ENCODE results near the gene SLMAP.

The SLMAP gene

DNA sequence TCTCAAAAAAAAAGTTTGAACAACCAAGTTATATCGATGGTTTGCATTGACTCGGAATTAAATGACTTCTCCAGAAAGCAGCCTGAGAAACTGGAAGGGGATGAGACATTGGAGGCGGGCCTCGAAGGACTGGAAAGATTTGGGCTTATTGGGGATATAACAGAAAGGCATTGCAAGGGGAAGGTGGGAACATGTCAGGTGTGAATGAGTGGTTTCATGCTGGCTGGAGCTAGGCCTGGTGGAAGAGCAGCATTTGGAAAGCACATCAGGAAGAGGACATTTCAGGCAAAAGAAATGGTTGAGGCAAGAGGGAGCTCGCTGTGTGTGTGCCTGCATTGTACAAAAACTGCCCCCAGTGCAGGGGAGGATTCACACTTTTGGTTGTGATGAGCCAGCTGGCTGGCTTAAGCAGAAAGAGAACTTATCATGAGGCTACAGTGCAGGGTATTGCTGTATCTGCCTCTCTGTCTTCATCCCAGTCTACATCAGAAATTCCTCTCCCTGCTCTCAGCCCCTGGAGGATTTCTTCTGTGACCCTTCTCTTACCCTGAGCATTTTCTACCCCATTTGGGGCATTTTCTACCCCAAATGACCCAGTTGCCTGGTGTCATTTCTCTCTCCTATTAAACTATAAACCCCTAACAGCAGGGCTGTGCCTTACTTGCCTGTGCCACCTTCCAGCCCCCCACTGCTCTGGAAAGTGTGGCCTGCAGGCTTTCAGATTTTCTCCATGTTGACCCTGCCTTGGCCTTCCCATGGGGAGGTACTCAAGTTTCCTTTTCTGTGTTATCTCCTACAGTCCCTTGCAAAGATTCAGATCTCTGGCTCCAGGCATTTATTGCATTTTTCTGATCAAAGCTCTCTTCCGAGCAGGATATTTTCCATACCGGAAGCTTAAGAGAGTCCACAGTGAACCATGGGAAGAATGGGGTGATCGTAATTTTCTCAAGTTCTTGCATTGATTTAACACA is 187.7 kb downstream of the SLMAP start:
- no peak for DNase-seq (ENCODE audit: low read depth)

DNA sequence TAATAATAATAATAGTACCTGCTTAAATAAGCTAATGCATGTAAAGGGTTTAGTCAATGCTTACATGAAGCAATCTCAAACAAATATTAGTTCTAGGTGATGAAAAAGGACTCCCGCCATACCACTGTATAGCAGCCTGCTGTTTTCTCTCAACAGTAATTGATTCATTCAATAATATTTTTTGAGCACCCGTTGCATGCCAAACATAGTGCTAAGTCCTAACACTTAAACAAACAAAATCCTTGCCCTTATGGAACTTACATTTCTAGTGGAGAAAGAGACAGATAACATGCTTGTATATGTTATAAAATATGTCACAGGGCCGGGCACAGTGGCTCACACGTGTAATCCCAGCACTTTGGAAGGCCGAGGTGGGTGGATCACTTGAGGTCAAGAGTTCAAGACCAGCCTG is 190.9 kb downstream of the SLMAP start:
- DNase-seq (ENCODE audit: low read depth), result no peak

DNA sequence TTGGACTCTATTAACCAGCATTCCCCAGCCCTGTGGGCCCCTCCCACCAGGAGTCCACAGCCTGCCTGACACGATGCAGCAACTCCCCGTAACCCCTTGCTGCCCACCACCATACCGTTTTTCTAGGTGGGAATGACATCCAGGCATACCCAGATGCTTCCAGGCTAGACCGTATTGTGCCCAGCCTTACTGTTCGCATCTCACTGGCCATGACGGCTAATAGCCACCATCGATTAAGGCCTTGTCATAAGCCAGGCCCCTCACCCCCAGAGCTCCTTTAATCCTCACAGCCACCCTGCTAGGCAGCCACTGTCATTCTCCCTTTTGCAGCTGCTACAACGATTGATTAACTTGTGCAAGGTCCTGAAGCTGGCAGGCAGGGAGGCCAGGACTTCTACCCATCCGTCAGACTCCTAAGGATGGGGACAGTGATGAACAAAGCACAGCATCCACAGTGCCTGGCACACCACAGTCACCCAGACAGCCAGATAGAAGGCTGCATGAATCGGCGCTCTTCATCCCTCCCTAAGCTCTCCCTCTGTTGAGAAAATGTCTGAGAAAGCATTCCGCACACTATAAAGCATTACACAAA is 192.1 kb downstream of the SLMAP start:
- no peak for DNase-seq (ENCODE audit: low read depth)

DNA sequence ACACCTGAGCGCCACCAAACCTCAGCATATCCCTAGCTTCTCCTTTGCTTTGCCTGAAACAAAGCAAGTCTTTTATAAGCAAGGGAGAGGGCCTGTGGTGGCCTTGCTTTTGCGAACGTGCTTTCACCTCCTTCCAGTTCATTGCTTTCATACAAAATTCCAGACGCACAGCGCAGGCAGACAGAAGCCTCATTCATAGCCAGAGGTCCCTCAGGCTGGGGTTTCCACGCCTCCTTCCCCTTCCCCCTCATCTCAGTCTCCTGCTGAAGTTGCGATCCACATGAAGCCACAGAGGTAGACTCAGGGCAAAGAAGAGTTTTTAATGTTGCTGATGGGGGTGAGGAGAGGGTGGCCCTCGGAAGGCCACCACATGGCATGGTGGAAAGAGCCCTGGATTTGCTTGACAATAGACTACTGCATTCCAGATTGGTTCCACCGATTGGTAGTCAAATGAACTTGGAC is 192.7 kb downstream of the SLMAP start:
- DNase-seq (ENCODE audit: low read depth), result no peak

DNA sequence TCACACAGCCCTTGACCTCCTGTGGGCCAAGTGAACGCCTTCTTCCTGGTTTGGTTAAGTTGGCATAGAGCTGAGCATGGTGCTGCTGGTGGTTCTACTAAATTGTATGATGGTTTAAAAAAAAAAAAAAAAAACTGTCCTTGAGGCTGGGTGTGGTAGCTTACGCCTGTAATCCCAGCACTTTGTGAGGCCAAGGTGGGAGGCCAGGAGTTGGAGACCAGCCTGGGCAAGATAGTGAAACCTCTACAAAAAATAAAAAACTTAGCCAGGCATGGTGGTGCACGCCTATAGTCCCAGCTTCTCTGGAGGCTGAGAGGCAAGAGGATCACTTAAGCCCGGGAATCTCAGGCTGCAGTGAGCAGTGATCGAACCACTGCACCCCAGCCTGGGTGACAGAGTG is 193.2 kb downstream of the SLMAP start:
- no peak for DNase-seq (ENCODE audit: low read depth)

DNA sequence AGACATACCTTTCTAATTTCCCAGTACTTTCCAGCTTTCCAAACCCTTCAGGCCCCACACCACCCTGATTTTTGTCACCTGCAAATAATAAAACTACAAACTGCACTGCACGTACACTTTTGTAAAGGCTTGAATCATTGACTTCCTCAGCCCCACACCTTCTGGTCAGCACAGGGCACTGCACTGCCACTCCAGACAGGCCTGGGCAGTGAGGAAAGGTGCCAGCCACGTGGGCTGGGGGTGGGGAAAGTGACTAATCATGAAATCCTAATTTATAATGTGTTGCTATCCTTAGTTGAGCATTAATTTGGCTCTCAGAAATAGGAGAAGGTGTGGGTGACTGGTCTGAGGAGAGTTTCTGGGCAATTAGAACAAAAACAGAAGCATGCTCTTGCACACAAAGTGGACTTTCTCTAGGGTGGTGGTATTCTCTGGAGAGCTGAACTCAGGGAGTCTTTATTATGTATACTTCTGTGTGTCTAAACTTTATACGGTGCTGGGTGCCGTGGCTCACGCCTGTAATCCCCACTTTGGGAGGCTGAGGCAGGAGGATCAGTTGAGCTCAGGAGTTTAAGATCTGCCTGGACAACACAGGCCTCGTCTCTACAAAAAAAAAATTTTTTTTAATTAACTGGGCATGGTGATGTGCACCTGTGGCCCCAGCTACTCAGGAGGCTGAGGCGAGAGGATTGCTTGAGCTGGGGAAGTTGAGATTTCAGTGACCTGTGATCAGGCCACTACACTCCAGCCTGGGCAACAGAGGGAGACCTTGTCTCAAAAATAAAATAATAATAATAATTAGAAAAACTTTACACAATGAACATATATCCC is 193.9 kb downstream of the SLMAP start:
- DNase-seq (ENCODE audit: low read depth), result no peak

DNA sequence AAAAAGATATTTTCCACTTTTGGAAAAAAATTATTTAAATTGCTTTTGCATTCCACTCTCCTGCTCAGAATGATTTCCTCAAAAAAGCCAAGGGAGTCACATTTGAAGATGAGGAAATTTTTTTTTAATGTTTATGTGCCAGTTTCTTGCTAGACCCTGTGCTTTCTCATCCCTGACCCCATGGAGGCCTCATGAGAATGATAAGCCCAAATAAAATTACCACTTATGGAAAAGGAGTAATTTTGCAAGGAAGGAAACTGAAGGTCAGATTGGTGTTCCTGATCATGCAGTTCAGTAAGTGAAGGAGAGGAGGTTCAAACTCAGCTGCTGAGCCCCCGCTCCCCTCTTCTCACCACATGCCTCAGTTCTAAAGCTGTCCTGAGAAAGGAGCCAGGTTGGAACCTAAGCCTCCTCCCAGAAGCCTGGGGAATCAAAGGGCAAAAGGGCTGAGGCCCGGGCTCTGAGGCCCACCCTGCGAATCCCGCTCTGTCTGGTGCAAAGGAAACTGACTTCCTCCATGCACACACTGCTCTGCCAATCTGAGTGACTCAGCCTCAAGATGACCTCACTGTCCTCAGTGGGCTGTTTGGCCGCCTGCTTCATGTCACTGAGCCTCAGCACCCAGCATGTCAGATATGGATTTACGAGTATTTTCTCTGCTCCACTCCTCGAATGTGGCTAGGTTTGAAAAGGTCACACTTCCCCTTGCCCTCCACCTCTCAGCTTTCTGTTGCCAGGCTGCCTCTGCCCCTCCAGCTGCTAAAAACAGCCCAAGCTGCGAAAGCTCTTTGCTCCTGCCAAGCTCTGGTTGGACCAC is 195.2 kb downstream of the SLMAP start:
- DNase-seq (ENCODE audit: low read depth), result no peak

DNA sequence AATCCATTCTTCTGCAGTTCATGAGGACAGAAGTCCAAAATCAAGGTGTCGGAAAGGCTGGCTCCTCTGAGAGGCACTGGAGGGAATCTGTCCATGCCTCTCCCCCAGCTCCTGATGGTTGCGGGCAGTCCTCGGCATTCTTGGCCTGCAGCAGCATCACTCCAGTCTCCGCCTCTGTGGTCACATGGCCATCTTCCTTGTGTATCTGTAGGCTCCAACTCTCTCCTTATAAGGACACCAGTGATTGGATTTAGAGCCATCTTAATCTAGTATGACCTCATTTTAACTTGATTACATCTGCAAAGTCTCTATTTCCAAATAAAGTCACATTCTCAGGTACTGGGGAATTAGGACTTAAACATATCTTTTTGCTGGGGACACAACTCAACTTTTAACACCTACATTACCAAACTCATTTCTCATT is 196.1 kb downstream of the SLMAP start:
- no peak for DNase-seq (ENCODE audit: low read depth)

DNA sequence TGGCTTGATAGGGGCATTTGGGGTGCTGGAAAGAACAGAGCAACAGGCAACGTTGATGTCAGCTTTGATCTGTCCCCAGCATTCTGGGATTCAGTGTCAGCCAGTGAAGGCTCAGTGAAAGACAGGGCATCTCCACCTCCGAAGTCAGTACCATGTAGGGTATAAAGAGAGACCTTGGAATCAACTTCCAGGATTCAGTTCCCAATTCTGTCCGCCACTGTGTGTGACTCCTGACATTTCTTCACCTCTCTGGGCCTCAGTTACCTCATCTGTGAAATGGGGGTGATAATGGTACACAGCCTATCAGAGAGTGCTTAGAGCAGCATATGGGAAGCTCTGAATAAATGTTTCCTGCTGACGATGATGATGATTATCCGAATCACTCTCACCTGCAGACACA is 196.5 kb downstream of the SLMAP start:
- DNase-seq (ENCODE audit: low read depth), result no peak

DNA sequence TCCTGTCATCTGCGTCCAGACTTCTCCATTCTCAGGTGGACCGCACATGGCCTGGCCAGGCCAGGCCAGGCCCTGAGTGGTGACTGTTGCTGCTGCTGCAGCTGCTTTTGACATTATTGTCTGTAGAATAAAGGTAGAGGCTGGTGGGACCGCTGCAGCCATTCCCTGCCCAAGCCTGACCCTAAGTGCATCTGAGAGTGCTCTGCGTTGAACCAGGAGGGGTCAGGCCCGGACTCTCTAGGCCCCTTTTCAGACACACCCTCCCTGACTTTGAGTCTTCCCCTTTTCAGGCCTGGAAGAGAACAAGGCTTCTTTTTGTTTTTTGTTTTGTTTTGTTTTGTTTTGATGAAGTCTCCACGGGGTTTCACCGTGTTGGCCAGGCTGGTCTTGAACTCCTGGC is 197.5 kb downstream of the SLMAP start:
- no peak for DNase-seq (ENCODE audit: low read depth)

DNA sequence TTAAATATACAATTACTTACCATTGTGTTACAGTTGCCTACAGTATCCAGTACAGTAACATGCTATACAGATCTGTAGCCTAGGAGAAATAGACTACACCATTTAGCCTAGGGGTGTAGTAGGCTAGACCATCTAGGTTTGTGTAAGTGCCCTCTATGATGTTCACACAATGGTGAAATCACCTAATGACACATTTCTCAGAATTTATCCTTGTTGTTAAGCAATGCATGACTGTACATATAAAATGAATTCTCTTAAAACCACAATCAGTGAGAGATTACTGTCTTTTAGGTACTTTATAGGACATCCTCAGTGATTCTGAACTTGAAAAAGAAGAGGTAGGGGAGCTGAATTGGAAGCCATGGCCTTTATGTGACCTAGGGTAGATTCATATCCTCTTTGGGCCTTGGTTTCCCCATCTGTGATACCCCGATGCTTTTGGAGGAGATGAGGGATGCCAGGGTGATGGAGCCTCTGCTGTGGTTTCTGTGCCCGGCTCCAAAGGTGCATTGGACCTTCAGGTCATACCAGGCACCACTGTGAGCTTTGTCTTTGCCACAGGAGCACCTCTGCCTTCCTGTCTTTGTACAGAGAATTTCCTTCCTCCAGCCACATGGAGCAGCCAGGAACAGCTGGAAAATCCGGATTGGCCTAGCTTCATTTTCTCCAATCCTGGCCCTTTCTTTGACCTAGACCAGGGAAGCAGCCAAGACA is 200.2 kb downstream of the SLMAP start:
- no peak for DNase-seq (ENCODE audit: low read depth)

DNA sequence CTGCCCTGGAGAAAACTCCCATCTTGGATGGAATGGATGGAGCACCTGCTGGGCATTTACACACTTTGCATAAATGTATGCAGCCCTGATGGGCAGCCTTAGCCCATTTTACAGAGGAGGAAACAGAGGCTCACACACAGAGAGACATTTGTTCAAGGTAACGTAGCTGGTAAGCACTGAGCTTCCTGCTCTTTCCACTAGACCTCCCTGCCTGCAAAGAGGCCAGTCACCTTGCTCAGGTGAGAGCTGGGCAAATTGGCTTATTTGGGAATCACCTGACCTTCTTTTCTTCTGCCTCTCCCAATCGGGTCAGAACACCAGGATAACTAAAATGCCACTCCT is 200.7 kb downstream of the SLMAP start:
- no peak for DNase-seq (ENCODE audit: low read depth)

DNA sequence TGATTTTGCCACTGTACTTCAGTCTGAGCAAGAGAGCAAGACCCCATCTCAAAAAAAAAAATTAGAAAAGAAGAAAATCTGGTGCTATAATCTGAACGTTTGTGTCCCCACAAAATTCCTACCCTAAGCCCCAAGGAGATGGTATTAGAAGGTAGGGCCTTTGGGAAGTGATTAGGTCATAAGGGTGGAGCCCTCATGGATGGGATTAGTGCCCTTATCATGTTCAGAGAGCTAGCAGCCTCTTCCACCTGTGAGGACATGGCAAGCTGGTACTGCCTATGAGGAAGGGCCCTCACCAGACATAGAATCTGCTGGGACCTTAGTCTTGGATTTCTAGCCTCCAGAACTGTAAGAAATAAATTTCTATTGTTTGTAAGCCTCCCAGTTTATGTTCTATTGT is 201.7 kb downstream of the SLMAP start:
- no peak for DNase-seq (ENCODE audit: low read depth)

DNA sequence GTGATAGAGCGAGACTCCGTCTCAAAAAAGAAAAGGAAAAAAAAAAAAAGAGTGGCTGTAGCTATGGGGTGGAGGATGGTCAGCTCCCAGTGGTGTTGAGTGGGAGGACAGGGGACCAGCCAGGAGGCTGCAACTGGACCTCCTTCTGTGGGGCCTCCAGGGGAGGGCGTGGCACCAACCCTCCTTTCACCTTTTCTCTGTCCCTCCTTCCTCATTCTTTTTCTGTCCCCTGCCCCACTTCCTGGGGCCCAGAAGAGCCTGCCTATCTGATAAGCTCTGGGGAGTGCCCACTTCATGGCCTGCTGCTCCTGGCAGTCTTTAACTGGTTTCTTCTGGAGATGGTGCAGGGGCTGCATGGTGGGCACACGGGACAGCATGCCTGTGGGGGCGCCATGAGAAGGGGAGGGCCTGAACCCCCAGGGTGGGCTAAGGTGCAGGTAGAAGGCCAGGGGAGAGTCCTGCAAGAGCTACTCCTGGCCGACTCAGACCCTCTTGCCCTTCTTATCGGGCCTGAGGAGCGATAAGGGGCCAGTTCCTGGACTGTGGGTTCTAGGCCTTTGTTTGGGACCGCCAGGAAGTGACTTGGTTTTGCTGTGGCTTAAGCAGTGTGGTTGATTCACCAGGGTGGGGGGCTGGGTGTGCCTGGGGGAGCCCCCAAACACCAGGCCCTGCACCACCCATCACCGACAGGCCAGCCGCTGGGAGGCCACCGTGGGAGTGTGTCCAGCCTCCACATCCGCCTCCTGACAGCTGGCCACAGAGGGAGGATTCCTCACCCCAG is 202.7 kb downstream of the SLMAP start:
- no peak for DNase-seq (ENCODE audit: low read depth)

DNA sequence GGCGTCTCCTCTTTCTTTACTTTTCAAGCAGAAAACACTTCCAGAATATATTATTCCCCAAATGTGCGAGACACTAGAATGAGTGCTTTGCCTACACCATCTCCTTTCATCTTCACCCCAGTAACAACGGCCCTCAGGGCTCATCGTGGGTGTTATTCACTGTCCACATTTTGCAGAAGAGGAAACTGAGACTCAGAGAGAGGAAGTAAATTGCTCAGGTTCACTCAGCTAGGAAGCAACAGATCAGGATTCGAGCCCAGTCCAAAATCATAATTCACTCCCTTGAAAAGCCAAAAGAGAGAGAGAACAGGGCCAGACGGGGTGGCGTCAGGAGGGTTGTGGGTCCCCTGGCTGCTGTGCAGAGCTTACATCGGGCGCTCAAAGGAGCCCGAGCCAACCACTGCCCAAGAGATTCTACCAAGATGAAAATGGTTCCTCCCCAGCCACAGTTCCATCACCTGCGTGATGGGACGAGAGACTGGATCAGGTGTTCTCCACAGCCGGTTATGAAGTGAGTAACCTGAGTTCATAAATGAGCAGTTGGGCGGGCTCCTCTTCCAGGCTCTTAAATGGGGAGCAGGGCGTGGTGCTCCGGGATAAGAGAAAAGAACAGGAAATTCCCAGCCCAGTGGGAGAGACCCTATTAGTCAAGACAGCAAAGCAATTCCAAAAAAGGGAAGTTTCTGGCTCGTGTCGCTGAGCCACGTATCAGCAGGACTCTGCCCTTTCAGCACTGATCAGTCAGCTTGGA is 203.5 kb downstream of the SLMAP start:
- DNase-seq (ENCODE audit: low read depth), result no peak

DNA sequence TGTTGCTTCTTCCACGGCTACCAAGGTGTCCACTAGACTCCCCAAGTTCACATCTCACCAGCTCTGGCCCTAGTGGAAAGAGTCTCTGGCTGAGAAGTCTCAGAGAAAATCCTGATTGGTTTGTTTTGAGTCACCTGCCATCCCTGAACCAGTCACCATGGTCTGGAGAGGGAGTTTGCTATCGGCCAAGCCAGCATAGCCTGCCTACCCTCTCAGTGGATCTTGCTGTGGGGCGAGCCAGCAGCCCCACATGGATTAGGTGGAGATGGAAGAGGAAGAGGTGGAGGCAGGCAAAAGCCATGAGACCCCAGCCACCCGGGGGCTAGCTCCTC is 204.0 kb downstream of the SLMAP start:
- DNase-seq (ENCODE audit: low read depth), result no peak

DNA sequence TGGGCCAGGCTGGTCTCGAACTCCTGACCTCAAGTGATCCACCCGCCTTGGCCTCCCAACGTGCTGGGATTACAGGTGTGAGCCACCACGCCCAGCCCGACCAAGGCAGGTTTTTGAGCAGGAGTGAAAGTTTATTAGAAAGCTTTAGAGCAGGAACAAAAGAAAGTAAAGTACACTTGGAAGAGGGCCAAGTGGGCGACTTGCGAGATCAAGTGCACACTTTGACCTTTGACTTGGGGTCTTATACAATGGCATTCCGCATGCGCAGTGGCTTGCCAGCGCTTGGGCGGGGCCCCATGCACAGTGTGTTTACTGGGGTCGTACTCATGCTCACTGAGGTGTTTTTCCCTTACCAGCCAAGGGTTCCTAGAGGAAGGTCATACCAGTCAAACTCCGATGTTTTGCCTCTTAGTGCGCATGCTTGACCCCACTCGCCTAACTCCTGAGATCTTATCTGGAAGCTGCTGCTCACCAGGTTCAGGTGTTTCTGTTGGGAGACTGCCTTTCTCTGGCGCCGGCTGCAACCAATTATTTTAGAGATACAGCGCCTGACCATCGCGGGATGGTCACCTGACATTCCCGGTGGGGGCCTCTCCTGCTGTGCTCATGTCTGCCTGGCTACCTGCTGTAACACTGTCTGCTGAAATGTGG is 205.2 kb downstream of the SLMAP start:
- no peak for DNase-seq (ENCODE audit: low read depth)

DNA sequence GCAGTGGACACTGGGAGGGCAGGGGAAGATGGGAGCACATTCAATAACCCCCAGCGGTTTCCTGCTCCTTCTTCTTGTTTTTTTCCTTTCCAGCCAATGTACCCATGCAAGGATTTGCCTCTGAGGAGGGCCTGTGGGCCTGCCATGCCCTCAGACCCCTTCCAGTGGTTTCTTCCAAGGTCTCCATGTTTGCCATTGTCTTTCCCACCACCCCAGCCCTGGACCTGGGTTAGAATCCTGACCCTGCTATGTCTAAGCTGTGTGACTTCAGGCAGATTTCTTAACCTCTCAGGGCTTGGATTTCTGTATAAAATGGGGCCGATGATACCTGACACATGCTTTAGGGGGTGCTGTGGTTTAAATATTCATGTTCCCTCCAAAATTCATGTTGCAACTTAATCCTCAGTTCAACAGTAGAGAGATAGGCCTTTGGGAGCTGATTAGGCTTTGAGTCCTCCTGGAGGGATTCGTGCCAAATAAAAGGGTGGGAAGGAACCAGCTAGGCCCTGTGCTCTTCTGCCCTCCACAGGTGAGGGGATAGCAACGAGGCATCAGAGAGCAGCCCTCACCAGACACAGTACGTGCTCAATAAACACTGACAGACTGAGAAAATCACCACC is 205.8 kb downstream of the SLMAP start:
- no peak for DNase-seq (ENCODE audit: low read depth)

DNA sequence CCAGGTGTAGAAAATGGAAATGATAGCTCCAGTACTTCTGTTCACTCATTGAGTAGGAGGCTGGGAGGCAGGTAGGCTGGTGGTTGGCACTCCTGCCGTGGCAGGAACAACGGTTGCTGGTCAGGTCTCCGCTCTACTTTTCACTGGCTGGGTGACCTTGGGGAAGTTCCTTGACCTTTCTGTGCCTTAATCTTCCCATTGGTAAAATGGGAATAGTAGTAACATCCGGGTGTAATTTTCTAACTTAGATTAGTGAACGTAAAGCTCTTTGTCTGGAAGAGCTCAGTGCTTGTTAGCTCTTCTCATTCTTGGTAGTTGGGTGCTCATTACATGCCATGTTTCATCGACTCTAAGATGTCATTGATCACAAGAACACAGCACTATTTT is 206.3 kb downstream of the SLMAP start:
- DNase-seq (ENCODE audit: low read depth), result no peak
